ENCODE results near the gene NAA38.

NAA38 gene

DNA sequence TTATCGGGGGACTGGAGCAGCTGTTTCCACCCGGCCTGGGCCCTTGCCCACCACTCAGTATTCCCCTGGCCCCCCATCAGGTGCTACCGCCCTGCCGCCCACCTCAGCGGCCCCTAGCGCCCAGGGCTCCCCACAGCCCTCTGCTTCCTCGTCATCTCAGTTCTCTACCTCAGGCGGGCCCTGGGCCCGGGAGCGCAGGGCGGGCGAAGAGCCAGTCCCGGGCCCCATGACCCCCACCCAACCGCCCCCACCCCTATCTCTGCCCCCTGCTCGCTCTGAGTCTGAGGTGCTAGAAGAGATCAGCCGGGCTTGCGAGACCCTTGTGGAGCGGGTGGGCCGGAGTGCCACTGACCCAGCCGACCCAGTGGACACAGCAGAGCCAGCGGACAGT lies 8.6 kb downstream of the NAA38 start:
- Histone ChIP-seq H3K79me2 (ENCODE audit: insufficient read depth, low read length) (no peaks in the 10 kb centered on the region), H3K9ac (ENCODE audit: low read length) (no peak overlapping the region), H3K27me3 (ENCODE audit: insufficient read depth, low read length) (no peaks in the 10 kb centered on the region), H3K9me3 (ENCODE audit: low read length) (no peaks in the 10 kb centered on the region), H3K4me3 (ENCODE audit: low read depth, low read length, poor library complexity, severe bottlenecking) (no peak overlapping the region), H3F3A (ENCODE audit: insufficient read depth, low read length) (peaks cover 6% of the 10 kb centered on the region), H3K9me2 (ENCODE audit: low read depth, low read length) (no peaks in the 10 kb centered on the region), H3K4me2 (ENCODE audit: low read length) (no peak overlapping the region), H3K4me1 (ENCODE audit: insufficient read depth, low read length, severe bottlenecking) (peaks cover 35% of the 10 kb centered on the region), H2AFZ (ENCODE audit: low read length) (no peak overlapping the region), H3K27ac (ENCODE audit: low read depth, low read length, poor library complexity, severe bottlenecking) (no peak overlapping the region), H3K36me3 (ENCODE audit: insufficient read depth, low read length) (peaks cover 70% of the 10 kb centered on the region), H4K20me1 (ENCODE audit: insufficient read depth, low read length) (no peaks in the 10 kb centered on the region)
- TF ChIP-seq, protein P1, sequence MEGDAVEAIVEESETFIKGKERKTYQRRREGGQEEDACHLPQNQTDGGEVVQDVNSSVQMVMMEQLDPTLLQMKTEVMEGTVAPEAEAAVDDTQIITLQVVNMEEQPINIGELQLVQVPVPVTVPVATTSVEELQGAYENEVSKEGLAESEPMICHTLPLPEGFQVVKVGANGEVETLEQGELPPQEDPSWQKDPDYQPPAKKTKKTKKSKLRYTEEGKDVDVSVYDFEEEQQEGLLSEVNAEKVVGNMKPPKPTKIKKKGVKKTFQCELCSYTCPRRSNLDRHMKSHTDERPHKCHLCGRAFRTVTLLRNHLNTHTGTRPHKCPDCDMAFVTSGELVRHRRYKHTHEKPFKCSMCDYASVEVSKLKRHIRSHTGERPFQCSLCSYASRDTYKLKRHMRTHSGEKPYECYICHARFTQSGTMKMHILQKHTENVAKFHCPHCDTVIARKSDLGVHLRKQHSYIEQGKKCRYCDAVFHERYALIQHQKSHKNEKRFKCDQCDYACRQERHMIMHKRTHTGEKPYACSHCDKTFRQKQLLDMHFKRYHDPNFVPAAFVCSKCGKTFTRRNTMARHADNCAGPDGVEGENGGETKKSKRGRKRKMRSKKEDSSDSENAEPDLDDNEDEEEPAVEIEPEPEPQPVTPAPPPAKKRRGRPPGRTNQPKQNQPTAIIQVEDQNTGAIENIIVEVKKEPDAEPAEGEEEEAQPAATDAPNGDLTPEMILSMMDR (IDR thresholded peaks at IDR 0.05; ENCODE audit: low read length), result no peak
- TF ChIP-seq EZH2 (IDR thresholded peaks at IDR 0.05; ENCODE audit: borderline replicate concordance, low read length), result no peak

DNA sequence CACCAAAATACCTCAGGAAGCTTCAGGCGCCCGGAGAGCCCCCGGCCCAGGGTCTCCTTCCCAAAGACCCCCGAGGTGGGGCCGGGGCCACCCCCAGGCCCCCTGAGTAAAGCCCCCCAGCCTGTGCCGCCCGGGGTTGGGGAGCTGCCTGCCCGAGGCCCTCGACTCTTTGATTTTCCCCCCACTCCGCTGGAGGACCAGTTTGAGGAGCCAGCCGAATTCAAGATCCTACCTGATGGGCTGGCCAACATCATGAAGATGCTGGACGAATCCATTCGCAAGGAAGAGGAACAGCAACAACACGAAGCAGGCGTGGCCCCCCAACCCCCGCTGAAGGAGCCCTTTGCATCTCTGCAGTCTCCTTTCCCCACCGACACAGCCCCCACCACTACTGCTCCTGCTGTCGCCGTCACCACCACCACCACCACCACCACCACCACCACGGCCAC lies 9.2 kb downstream of the NAA38 start:
- Histone ChIP-seq H2AFZ (ENCODE audit: low read length) (no peak overlapping the region), H3K9me2 (ENCODE audit: low read depth, low read length) (no peaks in the 10 kb centered on the region), H3F3A (ENCODE audit: insufficient read depth, low read length) (peaks cover 6% of the 10 kb centered on the region), H3K27ac (ENCODE audit: low read depth, low read length, poor library complexity, severe bottlenecking) (no peak overlapping the region), H3K4me3 (ENCODE audit: low read depth, low read length, poor library complexity, severe bottlenecking) (no peak overlapping the region), H4K20me1 (ENCODE audit: insufficient read depth, low read length) (no peaks in the 10 kb centered on the region), H3K36me3 (ENCODE audit: insufficient read depth, low read length) (peaks cover 67% of the 10 kb centered on the region), H3K4me2 (ENCODE audit: low read length) (no peak overlapping the region), H3K4me1 (ENCODE audit: insufficient read depth, low read length, severe bottlenecking) (peaks cover 37% of the 10 kb centered on the region), H3K27me3 (ENCODE audit: insufficient read depth, low read length) (no peaks in the 10 kb centered on the region), H3K79me2 (ENCODE audit: insufficient read depth, low read length) (no peaks in the 10 kb centered on the region), H3K9me3 (ENCODE audit: low read length) (no peaks in the 10 kb centered on the region), H3K9ac (ENCODE audit: low read length) (no peak overlapping the region)
- TF ChIP-seq EZH2 (IDR thresholded peaks at IDR 0.05; ENCODE audit: borderline replicate concordance, low read length), result no peak
- TF ChIP-seq, protein P1 (IDR thresholded peaks at IDR 0.05; ENCODE audit: low read length), result no peak

DNA sequence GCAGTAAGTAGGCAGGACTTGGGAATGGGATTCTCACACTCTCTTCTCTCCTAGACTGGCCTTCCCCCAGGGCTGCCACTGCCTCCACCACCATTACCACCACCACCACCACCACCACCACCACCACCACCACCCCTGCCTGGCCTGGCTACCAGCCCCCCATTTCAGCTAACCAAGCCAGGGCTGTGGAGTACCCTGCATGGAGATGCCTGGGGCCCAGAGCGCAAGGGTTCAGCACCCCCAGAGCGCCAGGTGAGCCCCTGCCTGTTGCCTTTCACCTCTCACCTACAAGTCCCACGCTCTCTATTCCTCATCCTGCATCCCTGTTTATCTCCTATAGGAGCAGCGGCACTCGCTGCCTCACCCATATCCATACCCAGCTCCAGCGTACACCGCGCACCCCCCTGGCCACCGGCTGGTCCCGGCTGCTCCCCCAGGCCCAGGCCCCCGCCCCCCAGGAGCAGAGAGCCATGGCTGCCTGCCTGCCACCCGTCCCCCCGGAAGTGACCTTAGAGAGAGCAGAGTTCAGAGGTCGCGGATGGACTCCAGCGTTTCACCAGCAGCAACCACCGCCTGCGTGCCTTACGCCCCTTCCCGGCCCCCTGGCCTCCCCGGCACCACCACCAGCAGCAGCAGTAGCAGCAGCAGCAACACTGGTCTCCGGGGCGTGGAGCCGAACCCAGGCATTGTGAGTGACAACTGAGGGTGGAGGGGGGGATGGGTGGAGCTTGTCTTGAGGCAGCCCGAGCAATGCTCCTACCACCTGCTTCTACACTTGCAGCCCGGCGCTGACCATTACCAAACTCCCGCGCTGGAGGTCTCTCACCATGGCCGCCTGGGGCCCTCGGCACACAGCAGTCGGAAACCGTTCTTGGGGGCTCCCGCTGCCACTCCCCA lies 10.3 kb downstream of the NAA38 start:
- H3K27me3 ChIP-seq (ENCODE audit: insufficient read depth, low read length), result no peaks in the 10 kb centered on the region
- no peak overlapping the region for H3K27ac ChIP-seq (ENCODE audit: low read depth, low read length, poor library complexity, severe bottlenecking)
- no peak for TF ChIP-seq EZH2 (IDR thresholded peaks at IDR 0.05; ENCODE audit: borderline replicate concordance, low read length)
- no peak overlapping the region for H2AFZ ChIP-seq (ENCODE audit: low read length)
- peaks cover 40% of the 10 kb centered on the region for H3K4me1 ChIP-seq (ENCODE audit: insufficient read depth, low read length, severe bottlenecking)
- peaks cover 6% of the 10 kb centered on the region for H3F3A ChIP-seq (ENCODE audit: insufficient read depth, low read length)
- no peak overlapping the region for H3K4me2 ChIP-seq (ENCODE audit: low read length)
- H3K9ac ChIP-seq (ENCODE audit: low read length), result no peak overlapping the region
- peaks cover 56% of the 10 kb centered on the region for H3K36me3 ChIP-seq (ENCODE audit: insufficient read depth, low read length)
- no peak overlapping the region for H3K4me3 ChIP-seq (ENCODE audit: low read depth, low read length, poor library complexity, severe bottlenecking)
- H3K9me3 ChIP-seq (ENCODE audit: low read length), result no peaks in the 10 kb centered on the region
- no peaks in the 10 kb centered on the region for H3K79me2 ChIP-seq (ENCODE audit: insufficient read depth, low read length)
- no peaks in the 10 kb centered on the region for H3K9me2 ChIP-seq (ENCODE audit: low read depth, low read length)
- no peaks in the 10 kb centered on the region for H4K20me1 ChIP-seq (ENCODE audit: insufficient read depth, low read length)

All from OCI-LY1 (cell line).